GM12878 (cell line): ENCODE results near the gene PRDM8. TPM values are rescaled to one million over a fixed set of nuclear protein-coding genes. Genes with fewer than 3 reads are reported as not detected.

Experiments used
- ATAC-seq: fragments of 200-7000 bp; cut with Tn5 transposase; 3 replicates; pipeline ENCODE4 v1.9.1; 2020; ENCODE audit warnings: mild to moderate bottlenecking, moderate library complexity
- BruUV-seq: library from RNA; stranded (reverse); fragments of 400-500 nt; replicated peaks from 2 replicates; lab custom pipeline; 2021; lab: Mats Ljungman, UMichigan
- CTCF ChIA-PET: fragments of 300-600 bp; sonication (Branson Sonifier 250); formaldehyde crosslinking; extraction: SDS; loops from one replicate; lab custom pipeline; 2021; ENCODE audit warnings: inconsistent platforms; lab: Yijun Ruan, JAX
- POLR2A ChIA-PET: fragments of 350-600 bp; formaldehyde crosslinking; extraction: SDS; loops from one replicate; lab custom pipeline; 2021; ENCODE audit warnings: inconsistent platforms; lab: Charles Lee
- RAD21 ChIA-PET: fragments of 300-600 bp; sonication (Branson Sonifier 250); formaldehyde crosslinking; loops from one replicate; lab custom pipeline; 2023; ENCODE audit warnings: antibody characterized with exemption; ENCODE audit not compliant: unreplicated experiment; lab: Charles Lee
- SMC1A ChIA-PET: fragments of 300-600 bp; sonication (Branson Sonifier 250); formaldehyde crosslinking; loops from one replicate; lab custom pipeline; 2023; ENCODE audit not compliant: unreplicated experiment, uncharacterized antibody; lab: Charles Lee
- DNase-seq: peaks from one replicate; pipeline ENCODE4 v3.0.0-alpha.2; 2011; ENCODE audit warnings: low read depth, low spot score
- FAIRE-seq: peaks from 3 replicates; lab custom pipeline; 2011; peaks lifted over from hg19 to GRCh38; lab: Jason Lieb, UNC
- H2AFZ ChIP-seq: 2 replicates; pipeline ENCODE4 v1.6.0; 2011; ENCODE audit warnings: low read depth, low read length, control low read depth; ENCODE audit not compliant: control insufficient read depth
- H3K27ac ChIP-seq: 2 replicates; pipeline ENCODE4 v1.5.1; 2011; ENCODE audit warnings: control low read depth; ENCODE audit not compliant: control insufficient read depth, insufficient read depth
- H3K27me3 ChIP-seq, 2 experiments: replicated peaks in 1 of 2; 2 replicates each; pipeline versions ENCODE4 v1.6.0 to v1.6.1; 2011; ENCODE audit warnings: low read length in 1 of 2; ENCODE audit not compliant: control insufficient read depth in 2 of 2, insufficient read depth in 2 of 2
- H3K36me3 ChIP-seq, 2 experiments: 2 replicates each; pipeline ENCODE4 v1.5.1; 2011; ENCODE audit warnings: low read length in 1 of 2; ENCODE audit not compliant: control insufficient read depth in 2 of 2, insufficient read depth in 2 of 2
- H3K4me1 ChIP-seq: 2 replicates; pipeline ENCODE4 v1.6.1; 2011; ENCODE audit warnings: mild to moderate bottlenecking, low read length, moderate library complexity, mixed read lengths; ENCODE audit not compliant: control insufficient read depth, insufficient read depth
- H3K4me2 ChIP-seq: 2 replicates; pipeline ENCODE4 v1.6.0; 2011; ENCODE audit warnings: control low read depth; ENCODE audit not compliant: control insufficient read depth, insufficient read depth
- H3K4me3 ChIP-seq: fragments of 200-600 bp; sonication (generic); 2 replicates; pipeline ENCODE4 v1.5.1; 2016
- H3K79me2 ChIP-seq: 2 replicates; pipeline ENCODE4 v1.6.0; 2011; ENCODE audit warnings: low read length; ENCODE audit not compliant: control insufficient read depth, insufficient read depth
- H3K9ac ChIP-seq: 2 replicates; pipeline ENCODE4 v1.8.0; 2011; ENCODE audit warnings: low read length, control low read depth, mixed read lengths; ENCODE audit not compliant: control insufficient read depth, insufficient read depth
- H3K9me3 ChIP-seq: replicated peaks from 3 replicates; pipeline ENCODE4 v1.5.1; 2011; ENCODE audit warnings: mild to moderate bottlenecking, low read length; ENCODE audit not compliant: control insufficient read depth, insufficient read depth
- H4K20me1 ChIP-seq: 2 replicates; pipeline ENCODE4 v1.6.0; 2011; ENCODE audit not compliant: control insufficient read depth, insufficient read depth
- BMI1 ChIP-seq: fragments of 450-650 bp; IDR thresholded peaks from 2 replicates; pipeline ENCODE4 v1.6.1; 2016; ENCODE audit warnings: mild to moderate bottlenecking, moderate library complexity, borderline replicate concordance
- EGR1 ChIP-seq, 2 experiments: IDR thresholded peaks; 1 replicate in 1 of 2; 2 replicates in 1 of 2; pipeline ENCODE4 v1.6.1; 2011 to 2012; ENCODE audit warnings: low read depth in 2 of 2, low read length in 2 of 2, borderline replicate concordance in 1 of 2, mild to moderate bottlenecking in 1 of 2, moderate library complexity in 1 of 2
- ELK1 ChIP-seq: IDR thresholded peaks from 2 replicates; pipeline ENCODE4 v1.6.1; 2012; ENCODE audit warnings: low read depth, low read length, improper control_type of control experiment
- PAX5 ChIP-seq: IDR thresholded peaks from 2 replicates; pipeline ENCODE4 v1.6.1; 2011; ENCODE audit warnings: low read depth, low read length, borderline replicate concordance
- RUNX3 ChIP-seq: IDR thresholded peaks from 2 replicates; pipeline ENCODE4 v1.6.1; 2012; ENCODE audit warnings: low read length, inconsistent platforms
- SMAD1 ChIP-seq: fragments of 450-650 bp; IDR thresholded peaks from 2 replicates; pipeline ENCODE4 v1.6.1; 2018; ENCODE audit warnings: mild to moderate bottlenecking, low read depth; ENCODE audit not compliant: partially characterized antibody
- USF1 ChIP-seq: IDR thresholded peaks from 2 replicates; pipeline ENCODE4 v1.6.1; 2011; ENCODE audit warnings: borderline replicate concordance, low read depth, mild to moderate bottlenecking, moderate library complexity, mixed read lengths, low read length; ENCODE audit not compliant: insufficient read depth; ENCODE audit errors: extremely low read length
- WGBS: methylation state at CpG from one replicate; pipeline ENCODE4 v1.1.6; 2016; ENCODE audit warnings: low lambda C conversion rate; ENCODE audit not compliant: insufficient replicate concordance, insufficient coverage; ENCODE audit errors: missing lambda C conversion rate; 5-methylcytosine and 5-hydroxymethylcytosine counted together
- in situ Hi-C: fragments of 300-500 bp; cut with MboI; formaldehyde crosslinking; loops from 9 replicates; pipeline ENCODE4 v1.14.3; 2018; ENCODE audit warnings: mixed read lengths
- intact Hi-C: fragments of 100-400 bp; cut with micrococcal nuclease; formaldehyde crosslinking; loops from one replicate; pipeline ENCODE4 v1.14.2; 2022; ENCODE audit not compliant: unreplicated experiment
- polyA plus RNA-seq, 11 experiments: library from polyadenylated mRNA; depleted of rRNA in 4 of 11; unstranded in 6 of 11; stranded (reverse) in 5 of 11; fragments of >200 nt; fragmentation: Nextera tagmentation in 4 of 11; fragmentation: Illumina TruSeq in 1 of 11; extraction: Ambion mirVana in 4 of 11; extraction: Trizol in 1 of 11; gene quantifications; 1 replicate in 1 of 11; 2 replicates in 10 of 11; pipeline versions ENCODE4 v1.2.1 to v1.2.3, GENCODE V29; 2011 to 2016; ENCODE audit warnings: inconsistent platforms in 2 of 11, missing spikeins in 2 of 11, low read depth in 1 of 11
- total RNA-seq, 4 experiments: library from RNA; depleted of rRNA in 3 of 4; stranded (reverse); fragments of >200 nt in 3 of 4; fragmentation: Illumina TruSeq in 1 of 4; extraction: Trizol in 1 of 4; gene quantifications; 2 replicates each; pipeline versions ENCODE4 v1.2.1 to v1.2.3, GENCODE V29; 2013 to 2021

Gene PRDM8
- total and polyA plus RNA-seq, 10 of the 15 experiments (the other 5 are each of a cell fraction or from before 2014, with no cell fraction given), result 0.09 to 1.6 (median 0.40) TPM

- H3K9me3 ChIP-seq, result no peaks in the 10 kb centered on the region; the same call in 2 of the 3 replicates
- in situ Hi-C loops (no loop called here), intact Hi-C loops (loop anchor here (1.0 to 2.0 kb wide), 3 partner anchors 58 to 266 kb away; partner anchors contain the start of gene ANTXR2)
- no TSS peak for BruUV-seq
- peak overlapping the region; percentile 87; the same call in 1 of the 2 replicates for H3K4me3 ChIP-seq
- DNase-seq (no peak), FAIRE-seq (no peak), ATAC-seq (peak; percentile 20)
- TF ChIP-seq ELK1, result no peak
- TF ChIP-seq PAX5, result no peak
- TF ChIP-seq SMAD1, result no peak
- no peak for TF ChIP-seq RUNX3
- TF ChIP-seq EGR1 (IDR thresholded peaks at IDR 0.05; ENCODE audit: borderline replicate concordance in 1 of 2, low read depth in 2 of 2, low read length in 2 of 2), result 0 out of 3 replicates have a peak, but pooled peaks of 1 of the 2 experiments have one; percentile 14
- TF ChIP-seq USF1, result no peak
- TF ChIP-seq BMI1, result no peak
- H3K36me3 ChIP-seq, result no peaks in the 10 kb centered on the region
- CTCF ChIA-PET, result interaction anchor here (1.1 to 4.9 kb wide), 23 partner anchors 11 to 1245 kb away, joined by 3 to 63 read pairs (median 5); partner anchors contain the start of gene PAQR3
- H3K4me1 ChIP-seq, result peaks cover 8% of the 10 kb centered on the region
- H3K27ac ChIP-seq, result no peak overlapping the region
- H3K79me2 ChIP-seq, result no peaks in the 10 kb centered on the region
- peak overlapping the region; percentile 88; the same call in 1 of the 2 replicates for H3K4me2 ChIP-seq
- H2AFZ ChIP-seq, result peak overlapping the region; percentile 81
- no peak overlapping the region for H3K9ac ChIP-seq
- RAD21 ChIA-PET, result interaction anchor here (0.9 to 2.7 kb wide), 11 partner anchors 19 to 203 kb away, joined by 3 to 15 read pairs (median 4); no protein-coding TSS in a partner anchor
- no peaks in the 10 kb centered on the region for H4K20me1 ChIP-seq
- H3K27me3 ChIP-seq, result peaks cover 8 to 10% of the 10 kb centered on the region in 2 experiments
- POLR2A ChIA-PET, result no interaction called here
- SMC1A ChIA-PET, result interaction anchor here (0.7 to 6.0 kb wide), 10 partner anchors 11 to 1231 kb away, joined by 3 to 55 read pairs (median 5); no protein-coding TSS in a partner anchor
- 34% methylated on average over 26 of the region's 54 CpGs for WGBS
These were observed 13.9 kb upstream of the PRDM8 start for GRCh38 chr4:80183250-80184052.
